SU-DHL-6 (cell line): Measurements from ENCODE around the gene KRTAP17-1.

Experiments
- H2AFZ ChIP-seq: fragments of 200-600 bp; sonication (generic); 2 replicates; pipeline ENCODE4 v1.6.1; 2014; ENCODE audit warnings: low read depth, mild to moderate bottlenecking, moderate library complexity, mixed read lengths, antibody characterized with exemption, low read length; ENCODE audit not compliant: severe bottlenecking
- H3F3A ChIP-seq: fragments of 200-600 bp; shearing (Covaris generic); 2 replicates; pipeline ENCODE4 v1.6.0; 2016; ENCODE audit warnings: antibody characterized with exemption, mild to moderate bottlenecking; ENCODE audit not compliant: insufficient read depth
- H3K27ac ChIP-seq: fragments of 200-600 bp; sonication (generic); 2 replicates; pipeline ENCODE4 v1.5.1; 2016; ENCODE audit warnings: low read depth, mild to moderate bottlenecking, low read length, moderate library complexity, mixed read lengths
- H3K27me3 ChIP-seq: fragments of 200-600 bp; sonication (generic), shearing (Covaris generic); 2 replicates; pipeline ENCODE4 v1.6.0; 2014; ENCODE audit warnings: mild to moderate bottlenecking, low read length
- H3K36me3 ChIP-seq: fragments of 200-600 bp; sonication (generic); 2 replicates; pipeline ENCODE4 v1.6.1; 2014; ENCODE audit warnings: mild to moderate bottlenecking, low read length, mixed read lengths
- H3K4me2 ChIP-seq: fragments of 300-600, 200-600 bp; shearing (Covaris generic), sonication (generic); 2 replicates; pipeline ENCODE4 v1.6.0; 2014; ENCODE audit warnings: low read length, low read depth, mild to moderate bottlenecking; ENCODE audit not compliant: poor library complexity, severe bottlenecking
- H3K4me3 ChIP-seq: fragments of 200-600 bp; sonication (generic); 2 replicates; pipeline ENCODE4 v1.5.1; 2014; ENCODE audit warnings: antibody characterized with exemption, low read length, mild to moderate bottlenecking, mixed read lengths; ENCODE audit not compliant: insufficient read depth, poor library complexity, severe bottlenecking
- H3K79me2 ChIP-seq: fragments of 200-600 bp; sonication (generic); 2 replicates; pipeline ENCODE4 v1.6.1; 2014; ENCODE audit warnings: mild to moderate bottlenecking, low read length, moderate library complexity; ENCODE audit not compliant: insufficient read depth
- H3K9ac ChIP-seq: fragments of 200-600 bp; sonication (generic); 2 replicates; pipeline ENCODE4 v1.7.0; 2014; ENCODE audit warnings: mild to moderate bottlenecking, low read length
- H3K9me2 ChIP-seq: fragments of 200-600 bp; sonication (generic); replicated peaks from 2 replicates; pipeline ENCODE4 v1.6.1; 2014; ENCODE audit warnings: low read length; ENCODE audit not compliant: insufficient read depth
- H3K9me3 ChIP-seq: fragments of 200-600 bp; sonication (generic); 2 replicates; pipeline ENCODE4 v1.6.1; 2014; ENCODE audit warnings: low read length, mixed read lengths; ENCODE audit not compliant: insufficient read depth
- H4K20me1 ChIP-seq: fragments of 200-600 bp; sonication (generic); 2 replicates; pipeline ENCODE4 v1.6.1; 2014; ENCODE audit warnings: low read depth, mild to moderate bottlenecking, antibody characterized with exemption, low read length, moderate library complexity, mixed read lengths
- CTCF ChIP-seq: fragments of 200-600 bp; sonication (generic); IDR thresholded peaks from one replicate; pipeline ENCODE4 v1.5.1; 2017; ENCODE audit warnings: antibody characterized with exemption, mild to moderate bottlenecking, low read length, moderate library complexity; ENCODE audit not compliant: insufficient read depth, poor library complexity, severe bottlenecking
- EZH2phosphoT487 ChIP-seq: fragments of 200-600 bp; sonication (generic), shearing (Covaris generic); conservative IDR thresholded peaks from 2 replicates; pipeline ENCODE4 v1.6.1; 2018; ENCODE audit warnings: mild to moderate bottlenecking, antibody characterized with exemption, low read length, moderate library complexity, mixed read lengths

The KRTAP17-1 gene

GRCh38 chr17:41296846-41297245 is 18.7 kb downstream of the KRTAP17-1 start:
- TF ChIP-seq CTCF (no peak), EZH2phosphoT487 (no peak)
- Histone ChIP-seq H2AFZ (no peak overlapping the region), H3F3A (no peaks in the 10 kb centered on the region), H3K9me2 (no peaks in the 10 kb centered on the region), H3K9me3 (no peaks in the 10 kb centered on the region), H4K20me1 (no peaks in the 10 kb centered on the region), H3K27ac (no peak overlapping the region), H3K36me3 (no peaks in the 10 kb centered on the region), H3K4me3 (no peak overlapping the region), H3K4me2 (no peak overlapping the region), H3K79me2 (no peaks in the 10 kb centered on the region), H3K27me3 (no peaks in the 10 kb centered on the region), H3K9ac (no peak overlapping the region)

GRCh38 chr17:41294016-41294415 is 21.5 kb downstream of the KRTAP17-1 start:
- H3K9me2 ChIP-seq: no peaks in the 10 kb centered on the region
- no peak overlapping the region for H3K27ac ChIP-seq
- no peaks in the 10 kb centered on the region for H3K27me3 ChIP-seq
- no peaks in the 10 kb centered on the region for H3K36me3 ChIP-seq
- no peak overlapping the region for H3K4me3 ChIP-seq
- no peak overlapping the region for H3K4me2 ChIP-seq
- H4K20me1 ChIP-seq: no peaks in the 10 kb centered on the region
- no peak overlapping the region for H2AFZ ChIP-seq
- no peak overlapping the region for H3K9ac ChIP-seq
- H3K9me3 ChIP-seq: no peaks in the 10 kb centered on the region
- H3F3A ChIP-seq: no peaks in the 10 kb centered on the region
- TF ChIP-seq EZH2phosphoT487: no peak
- no peak for TF ChIP-seq CTCF
- no peaks in the 10 kb centered on the region for H3K79me2 ChIP-seq

- Histone ChIP-seq H3K36me3 (no peaks in the 10 kb centered on the region), H3K9ac (no peak overlapping the region), H2AFZ (no peak overlapping the region), H3K27ac (no peak overlapping the region), H3K9me2 (no peaks in the 10 kb centered on the region), H3K27me3 (no peaks in the 10 kb centered on the region), H4K20me1 (no peaks in the 10 kb centered on the region), H3K9me3 (no peaks in the 10 kb centered on the region), H3K4me2 (no peak overlapping the region), H3K4me3 (no peak overlapping the region), H3K79me2 (no peaks in the 10 kb centered on the region), H3F3A (no peaks in the 10 kb centered on the region)
- TF ChIP-seq EZH2phosphoT487: no peak
- TF ChIP-seq CTCF: no peak
These were observed 28.5 kb downstream of the KRTAP17-1 start for GRCh38 chr17:41287050-41287449.

GRCh38 chr17:41284546-41284945 is 31.0 kb downstream of the KRTAP17-1 start:
- no peak overlapping the region for H3K9ac ChIP-seq
- H3K36me3 ChIP-seq: no peaks in the 10 kb centered on the region
- no peak overlapping the region for H2AFZ ChIP-seq
- H3F3A ChIP-seq: no peaks in the 10 kb centered on the region
- no peaks in the 10 kb centered on the region for H3K27me3 ChIP-seq
- no peaks in the 10 kb centered on the region for H3K79me2 ChIP-seq
- no peak overlapping the region for H3K4me2 ChIP-seq
- H3K27ac ChIP-seq: no peak overlapping the region
- H3K4me3 ChIP-seq: no peak overlapping the region
- no peaks in the 10 kb centered on the region for H4K20me1 ChIP-seq
- H3K9me2 ChIP-seq: no peaks in the 10 kb centered on the region
- no peaks in the 10 kb centered on the region for H3K9me3 ChIP-seq
- TF ChIP-seq EZH2phosphoT487: no peak
